HL-60 (cell line): ENCODE results near the gene P2RY12.

Experiments used
- CTCF ChIP-seq: IDR thresholded peaks from one replicate; pipeline ENCODE4 v1.5.1; 2011; ENCODE audit warnings: low read length, control low read depth, inconsistent platforms; ENCODE audit not compliant: insufficient read depth
- REST ChIP-seq: IDR thresholded peaks from 2 replicates; pipeline ENCODE4 v1.6.1; 2012; ENCODE audit warnings: low read depth; ENCODE audit not compliant: insufficient replicate concordance

- no peak for TF ChIP-seq CTCF
- no peak for TF ChIP-seq REST
These were observed 2.9 kb upstream of the P2RY12 start for GRCh38 chr3:151387432-151387831.
